ENCODE data around the gene AGTRAP. TPM values are rescaled to one million over a fixed set of nuclear protein-coding genes. Genes with fewer than 3 reads are reported as not detected.

The AGTRAP gene
- total and polyA plus RNA-seq, 9 of the 15 experiments (the other 6 are each of a cell fraction or from before 2014, with no cell fraction given), result 26.8 to 105 (median 57.5) TPM

DNA sequence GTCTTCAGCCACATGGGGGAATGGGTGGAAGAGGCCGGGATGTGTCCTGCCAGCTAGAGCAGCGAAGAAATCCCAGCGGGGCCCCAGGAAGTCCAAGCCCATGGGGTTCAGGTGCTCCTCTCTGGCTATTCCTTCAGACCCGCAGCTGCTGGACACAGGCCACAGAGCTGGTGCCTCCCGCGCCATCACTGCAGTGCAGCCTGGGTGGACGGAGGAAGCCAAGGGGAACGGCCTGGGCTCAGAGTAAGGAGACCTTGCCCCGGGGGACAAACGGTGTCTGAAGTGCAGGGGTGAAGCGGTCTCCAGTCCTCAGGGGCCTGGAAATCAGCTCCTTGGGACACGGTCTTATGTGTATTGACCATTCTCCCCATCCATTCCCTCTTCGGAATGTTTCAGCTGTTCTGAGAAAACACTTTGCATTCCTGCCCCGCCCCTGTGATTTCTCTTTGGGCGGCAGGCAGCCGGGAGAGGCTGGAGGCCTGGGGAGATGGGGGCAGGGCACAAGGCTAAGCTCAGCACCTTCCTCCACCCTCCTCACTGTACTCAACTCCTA is 51.4 kb downstream of the AGTRAP start (continued):
- TF ChIP-seq GABPB2 (CRISPR knock-in tag; conservative IDR thresholded peaks at IDR 0.05), result no peak; the same call in 1 of the 2 replicates
- TF ChIP-seq, protein P1, sequence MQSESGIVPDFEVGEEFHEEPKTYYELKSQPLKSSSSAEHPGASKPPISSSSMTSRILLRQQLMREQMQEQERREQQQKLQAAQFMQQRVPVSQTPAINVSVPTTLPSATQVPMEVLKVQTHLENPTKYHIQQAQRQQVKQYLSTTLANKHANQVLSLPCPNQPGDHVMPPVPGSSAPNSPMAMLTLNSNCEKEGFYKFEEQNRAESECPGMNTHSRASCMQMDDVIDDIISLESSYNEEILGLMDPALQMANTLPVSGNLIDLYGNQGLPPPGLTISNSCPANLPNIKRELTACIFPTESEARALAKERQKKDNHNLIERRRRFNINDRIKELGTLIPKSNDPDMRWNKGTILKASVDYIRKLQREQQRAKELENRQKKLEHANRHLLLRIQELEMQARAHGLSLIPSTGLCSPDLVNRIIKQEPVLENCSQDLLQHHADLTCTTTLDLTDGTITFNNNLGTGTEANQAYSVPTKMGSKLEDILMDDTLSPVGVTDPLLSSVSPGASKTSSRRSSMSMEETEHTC (IDR thresholded peaks at IDR 0.05), result no peak
- TF ChIP-seq MAFG (tag; conservative IDR thresholded peaks at IDR 0.05), result no peak
- peak; percentile 43; the same call in 1 of the 2 replicates for TF ChIP-seq POLR2A (conservative IDR thresholded peaks at IDR 0.05)
- TF ChIP-seq NCOR1 (IDR thresholded peaks at IDR 0.05), result 0 out of 2 replicates have a peak, but pooled peaks have one; percentile 12
- 0 out of 2 replicates have a peak, but pooled peaks have one; percentile 2 for TF ChIP-seq TEAD2 (tag; IDR thresholded peaks at IDR 0.05)
- 0 out of 2 replicates have a peak, but pooled peaks have one; percentile 13 for TF ChIP-seq CTBP1 (IDR thresholded peaks at IDR 0.05; ENCODE audit: borderline replicate concordance)
- TF ChIP-seq ZNF583 (CRISPR knock-in tag; IDR thresholded peaks at IDR 0.05), result peak; percentile 52; the same call in 1 of the 2 replicates
- TF ChIP-seq, protein P2, sequence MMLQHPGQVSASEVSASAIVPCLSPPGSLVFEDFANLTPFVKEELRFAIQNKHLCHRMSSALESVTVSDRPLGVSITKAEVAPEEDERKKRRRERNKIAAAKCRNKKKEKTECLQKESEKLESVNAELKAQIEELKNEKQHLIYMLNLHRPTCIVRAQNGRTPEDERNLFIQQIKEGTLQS (IDR thresholded peaks at IDR 0.05), result no peak
- TF ChIP-seq, protein P2 (CRISPR knock-in tag; conservative IDR thresholded peaks at IDR 0.05), result no peak
- TF ChIP-seq ESRRB (CRISPR knock-in tag; IDR thresholded peaks at IDR 0.05; ENCODE audit: borderline replicate concordance), result no peak
- TF ChIP-seq HDAC8 (tag; IDR thresholded peaks at IDR 0.05), result no peak
- no peak for TF ChIP-seq HNRNPL (IDR thresholded peaks at IDR 0.05; ENCODE audit: low read depth, low read length)
- TF ChIP-seq, protein P3, sequence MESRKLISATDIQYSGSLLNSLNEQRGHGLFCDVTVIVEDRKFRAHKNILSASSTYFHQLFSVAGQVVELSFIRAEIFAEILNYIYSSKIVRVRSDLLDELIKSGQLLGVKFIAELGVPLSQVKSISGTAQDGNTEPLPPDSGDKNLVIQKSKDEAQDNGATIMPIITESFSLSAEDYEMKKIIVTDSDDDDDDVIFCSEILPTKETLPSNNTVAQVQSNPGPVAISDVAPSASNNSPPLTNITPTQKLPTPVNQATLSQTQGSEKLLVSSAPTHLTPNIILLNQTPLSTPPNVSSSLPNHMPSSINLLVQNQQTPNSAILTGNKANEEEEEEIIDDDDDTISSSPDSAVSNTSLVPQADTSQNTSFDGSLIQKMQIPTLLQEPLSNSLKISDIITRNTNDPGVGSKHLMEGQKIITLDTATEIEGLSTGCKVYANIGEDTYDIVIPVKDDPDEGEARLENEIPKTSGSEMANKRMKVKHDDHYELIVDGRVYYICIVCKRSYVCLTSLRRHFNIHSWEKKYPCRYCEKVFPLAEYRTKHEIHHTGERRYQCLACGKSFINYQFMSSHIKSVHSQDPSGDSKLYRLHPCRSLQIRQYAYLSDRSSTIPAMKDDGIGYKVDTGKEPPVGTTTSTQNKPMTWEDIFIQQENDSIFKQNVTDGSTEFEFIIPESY (CRISPR knock-in tag; IDR thresholded peaks at IDR 0.05), result no peak
- TF ChIP-seq RAD21 (CRISPR knock-in tag; conservative IDR thresholded peaks at IDR 0.05 in 1 of 2, IDR thresholded peaks at IDR 0.05 in 1 of 2), result no peak; a peak in 1 of 4 replicates
- no peak for TF ChIP-seq PCBP2 (IDR thresholded peaks at IDR 0.05; ENCODE audit: low read depth, low read length, poor library complexity, severe bottlenecking)
- TF ChIP-seq, protein P4, sequence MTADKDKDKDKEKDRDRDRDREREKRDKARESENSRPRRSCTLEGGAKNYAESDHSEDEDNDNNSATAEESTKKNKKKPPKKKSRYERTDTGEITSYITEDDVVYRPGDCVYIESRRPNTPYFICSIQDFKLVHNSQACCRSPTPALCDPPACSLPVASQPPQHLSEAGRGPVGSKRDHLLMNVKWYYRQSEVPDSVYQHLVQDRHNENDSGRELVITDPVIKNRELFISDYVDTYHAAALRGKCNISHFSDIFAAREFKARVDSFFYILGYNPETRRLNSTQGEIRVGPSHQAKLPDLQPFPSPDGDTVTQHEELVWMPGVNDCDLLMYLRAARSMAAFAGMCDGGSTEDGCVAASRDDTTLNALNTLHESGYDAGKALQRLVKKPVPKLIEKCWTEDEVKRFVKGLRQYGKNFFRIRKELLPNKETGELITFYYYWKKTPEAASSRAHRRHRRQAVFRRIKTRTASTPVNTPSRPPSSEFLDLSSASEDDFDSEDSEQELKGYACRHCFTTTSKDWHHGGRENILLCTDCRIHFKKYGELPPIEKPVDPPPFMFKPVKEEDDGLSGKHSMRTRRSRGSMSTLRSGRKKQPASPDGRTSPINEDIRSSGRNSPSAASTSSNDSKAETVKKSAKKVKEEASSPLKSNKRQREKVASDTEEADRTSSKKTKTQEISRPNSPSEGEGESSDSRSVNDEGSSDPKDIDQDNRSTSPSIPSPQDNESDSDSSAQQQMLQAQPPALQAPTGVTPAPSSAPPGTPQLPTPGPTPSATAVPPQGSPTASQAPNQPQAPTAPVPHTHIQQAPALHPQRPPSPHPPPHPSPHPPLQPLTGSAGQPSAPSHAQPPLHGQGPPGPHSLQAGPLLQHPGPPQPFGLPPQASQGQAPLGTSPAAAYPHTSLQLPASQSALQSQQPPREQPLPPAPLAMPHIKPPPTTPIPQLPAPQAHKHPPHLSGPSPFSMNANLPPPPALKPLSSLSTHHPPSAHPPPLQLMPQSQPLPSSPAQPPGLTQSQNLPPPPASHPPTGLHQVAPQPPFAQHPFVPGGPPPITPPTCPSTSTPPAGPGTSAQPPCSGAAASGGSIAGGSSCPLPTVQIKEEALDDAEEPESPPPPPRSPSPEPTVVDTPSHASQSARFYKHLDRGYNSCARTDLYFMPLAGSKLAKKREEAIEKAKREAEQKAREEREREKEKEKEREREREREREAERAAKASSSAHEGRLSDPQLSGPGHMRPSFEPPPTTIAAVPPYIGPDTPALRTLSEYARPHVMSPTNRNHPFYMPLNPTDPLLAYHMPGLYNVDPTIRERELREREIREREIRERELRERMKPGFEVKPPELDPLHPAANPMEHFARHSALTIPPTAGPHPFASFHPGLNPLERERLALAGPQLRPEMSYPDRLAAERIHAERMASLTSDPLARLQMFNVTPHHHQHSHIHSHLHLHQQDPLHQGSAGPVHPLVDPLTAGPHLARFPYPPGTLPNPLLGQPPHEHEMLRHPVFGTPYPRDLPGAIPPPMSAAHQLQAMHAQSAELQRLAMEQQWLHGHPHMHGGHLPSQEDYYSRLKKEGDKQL (CRISPR knock-in tag; IDR thresholded peaks at IDR 0.05; ENCODE audit: borderline replicate concordance), result no peak
- TF ChIP-seq, protein P5, sequence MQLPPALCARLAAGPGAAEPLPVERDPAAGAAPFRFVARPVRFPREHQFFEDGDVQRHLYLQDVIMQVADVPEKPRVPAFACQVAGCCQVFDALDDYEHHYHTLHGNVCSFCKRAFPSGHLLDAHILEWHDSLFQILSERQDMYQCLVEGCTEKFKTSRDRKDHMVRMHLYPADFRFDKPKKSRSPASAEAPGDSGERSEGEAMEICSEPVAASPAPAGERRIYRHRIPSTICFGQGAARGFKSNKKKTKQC (CRISPR knock-in tag; IDR thresholded peaks at IDR 0.05), result no peak
